ENCODE data around the gene MRPS2. TPM values are rescaled to one million over a fixed set of nuclear protein-coding genes. Genes with fewer than 3 reads are reported as not detected.

The MRPS2 gene
- total RNA-seq, 1 experiment from 2014 or later, result 81.0 TPM

- no peaks in the 10 kb centered on the region for H3K36me3 Mint-ChIP-seq (ENCODE audit: insufficient read depth in 1 of 3, low read depth in 3 of 3)
- Histone ChIP-seq H3T11ph (ENCODE audit: low read length) (no peak overlapping the region), H2BK5ac (ENCODE audit: insufficient read length, low read length) (no peak overlapping the region), H4K5ac (ENCODE audit: insufficient read length, low read depth, low read length) (no peak overlapping the region), H2AK5ac (ENCODE audit: insufficient read length, low read length) (no peak overlapping the region), H2AFZ (ENCODE audit: low read length) (no peak overlapping the region), H3K79me1 (ENCODE audit: insufficient read depth, low read depth, low read length, poor library complexity, severe bottlenecking) (no peaks in the 10 kb centered on the region), H4K20me1 (ENCODE audit: control insufficient read depth, insufficient read depth, insufficient read length) (no peaks in the 10 kb centered on the region), H4K8ac (replicated peaks; ENCODE audit: insufficient read length, low read depth, low read length) (no peak overlapping the region), H4K91ac (ENCODE audit: insufficient read length, low read depth, low read length) (no peak overlapping the region), H3K9ac (ENCODE audit: extremely low read depth, insufficient read length, low read length) (no peak overlapping the region), H3K18ac (ENCODE audit: insufficient read length, low read depth, low read length) (no peak overlapping the region), H2BK15ac (ENCODE audit: low read depth, low read length) (no peak overlapping the region), H3K9me3 (ENCODE audit: control insufficient read depth, low read depth, low read length) (no peaks in the 10 kb centered on the region), H3K4ac (ENCODE audit: low read depth, low read length) (no peak overlapping the region), H3K23me2 (ENCODE audit: insufficient read length, low read depth, low read length, poor library complexity, severe bottlenecking) (no peaks in the 10 kb centered on the region), H3K56ac (ENCODE audit: insufficient read length, low read depth, low read length) (no peak overlapping the region), H3K23ac (ENCODE audit: insufficient read length, low read depth, low read length) (no peak overlapping the region), H3K27me3 (ENCODE audit: insufficient read depth, low read length) (no peaks in the 10 kb centered on the region), H2BK12ac (ENCODE audit: insufficient read length, low read depth, low read length) (no peak overlapping the region), H3K14ac (ENCODE audit: insufficient read depth, low read length) (no peak overlapping the region; the same call in 1 of the 2 replicates), H3K79me2 (ENCODE audit: insufficient read depth, low read length) (no peaks in the 10 kb centered on the region), H3K4me1 (ENCODE audit: insufficient read depth, low read length) (no peaks in the 10 kb centered on the region), H2BK20ac (ENCODE audit: low read depth, low read length, poor library complexity, severe bottlenecking) (no peak overlapping the region), H2BK120ac (ENCODE audit: low read depth, low read length, poor library complexity, severe bottlenecking) (no peak overlapping the region), H3K4me2 (ENCODE audit: insufficient read depth, insufficient read length, low read length) (no peak overlapping the region), H3K27ac (ENCODE audit: insufficient read length, low read depth, low read length) (no peak overlapping the region)
- peak; percentile 63 for DNase-seq
- no peak overlapping the region for H3K4me3 Mint-ChIP-seq
- no peak for TF ChIP-seq CTCF (conservative IDR thresholded peaks at IDR 0.05)
- H3K9me3 Mint-ChIP-seq, result peaks cover 0 to 3% of the 10 kb centered on the region in 2 experiments; a peak in 1 of 5 replicates
- peaks cover 5 to 11% of the 10 kb centered on the region in 2 experiments; a peak in 2 of 4 replicates for H3K4me1 Mint-ChIP-seq
- H3K27ac Mint-ChIP-seq, result no peak overlapping the region
- peaks cover 4% of the 10 kb centered on the region; the same call in 1 of the 2 replicates for H3K27me3 Mint-ChIP-seq (ENCODE audit: low read depth)
- no CpG with 5 or more reads among the region's 19 CpGs for WGBS (ENCODE audit: extremely low coverage, insufficient read length, low lambda C conversion rate)
Observed at GRCh38 chr9:135552698-135553171, 52.3 kb downstream of the MRPS2 start.

Other genes starting within 250 kb of the MRPS2 start
- 34.0 and 38.0 TPM in 2 replicates for gene PPP1R26, start 20.9 kb upstream of the MRPS2 start, total RNA-seq (2021)
- not detected in 2 replicates for gene LCN1, start 20.8 kb downstream of the MRPS2 start, total RNA-seq (2021)
- not detected in 2 replicates for gene OBP2A, start 45.4 kb downstream of the MRPS2 start, total RNA-seq (2021)
- gene PAEP, start 61.1 kb downstream of the MRPS2 start, total RNA-seq (2021), result not detected in 2 replicates
- not detected in 2 replicates for gene GLT6D1, start 138.9 kb downstream of the MRPS2 start, total RNA-seq (2021)
- gene LCN9, start 162.6 kb downstream of the MRPS2 start, total RNA-seq (2021), result 0.52 and 0.72 TPM in 2 replicates
- not detected in 2 replicates for gene SOHLH1, start 198.8 kb downstream of the MRPS2 start, total RNA-seq (2021)
- gene KCNT1, start 201.5 kb downstream of the MRPS2 start, total RNA-seq (2021), result 0.64 and 0.68 TPM in 2 replicates

Measured in H9 (cell line).